Dedifferentiated amniotic fluid mesenchymal stem cell (primary cell): ENCODE measurements around the gene COCH.
"Not testable (repeated sequence)": the region's sequence is repeated elsewhere in the genome, so short reads cannot be mapped to it uniquely, and the experiment has no call there.

Experiments
- DNase-seq: peaks from one replicate; pipeline ENCODE4 v3.0.0-alpha.2; 2016; ENCODE audit errors: extremely low spot score

The COCH gene

DNA sequence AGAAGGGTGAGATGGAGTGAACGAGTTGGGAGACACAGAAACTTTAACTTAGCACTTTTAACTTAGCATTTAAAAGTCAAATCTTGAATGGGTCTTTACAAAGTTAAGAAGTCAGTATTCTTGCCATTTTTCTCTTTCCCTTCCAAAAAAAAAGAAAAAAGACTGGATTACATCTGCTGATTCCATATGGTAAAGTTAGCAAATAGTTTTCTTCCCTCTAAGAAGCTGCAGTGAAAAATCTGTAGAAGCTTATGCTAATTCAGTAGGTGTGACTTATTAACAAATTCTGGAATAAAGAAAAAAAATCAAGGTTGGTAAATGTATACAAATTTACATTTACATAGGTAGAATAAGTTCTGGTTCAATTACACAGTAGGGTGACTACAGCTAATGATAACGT is 50.9 kb downstream of the COCH start:
- DNase-seq: no peak

DNA sequence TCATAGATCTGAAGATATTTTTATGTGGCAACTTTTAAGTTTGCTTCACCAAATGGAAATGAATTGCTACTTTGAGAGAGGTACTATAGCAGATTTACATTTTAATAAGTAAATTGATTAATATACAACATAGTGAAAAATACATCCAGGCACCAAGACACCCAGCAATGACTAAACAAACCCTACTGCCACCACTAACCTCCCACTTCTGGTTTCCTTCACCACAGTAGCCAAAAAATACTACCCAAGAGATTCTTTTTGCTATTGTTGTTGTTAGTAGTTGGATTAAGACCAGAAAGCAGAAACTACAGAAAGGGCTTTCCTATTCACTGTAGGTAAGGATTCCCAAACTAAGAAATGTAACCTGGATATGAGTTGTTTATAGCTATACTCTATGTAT is 54.1 kb downstream of the COCH start:
- DNase-seq: no peak

DNA sequence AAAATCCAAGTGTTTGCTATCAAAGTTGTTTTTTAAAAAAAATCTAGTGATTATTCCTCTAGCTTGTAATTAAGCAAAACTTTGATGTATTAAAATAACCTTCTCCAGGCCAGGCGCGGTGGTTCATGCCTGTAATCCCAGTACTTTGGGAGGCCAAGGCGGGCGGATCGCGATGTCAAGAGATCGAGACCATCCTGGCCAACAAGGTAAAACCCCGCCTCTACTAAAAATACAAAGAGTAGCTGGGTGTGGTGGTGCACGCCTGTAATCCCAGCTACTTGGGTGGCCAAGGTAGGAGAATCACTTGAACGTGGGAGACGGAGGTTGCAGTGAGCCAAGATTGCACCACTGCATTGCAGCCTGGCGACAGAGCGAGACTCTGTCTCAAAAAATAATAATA is 59.6 kb downstream of the COCH start:
- not testable (repeated sequence) for DNase-seq

- DNase-seq: no peak
Measured at GRCh38 chr14:30935445-30935844, 61.1 kb downstream of the COCH start.

DNA sequence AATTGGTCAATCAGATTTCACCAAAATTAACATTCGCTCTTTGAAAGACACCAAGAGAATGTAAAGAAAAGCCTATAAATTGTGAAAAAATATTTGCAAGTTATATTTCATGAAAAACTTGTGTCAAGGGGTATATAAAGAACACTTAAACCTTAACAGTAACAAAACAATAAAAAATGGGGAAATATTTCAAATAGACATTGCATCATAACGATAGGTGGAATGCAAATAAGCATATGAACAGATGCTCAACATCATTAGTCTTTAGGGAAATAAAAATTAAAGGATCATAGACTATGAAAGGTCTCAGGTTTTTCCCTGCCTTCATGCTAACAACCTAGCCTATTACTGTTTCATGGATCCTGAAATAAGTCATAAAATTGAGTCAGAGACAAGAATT is 64.3 kb downstream of the COCH start:
- no peak for DNase-seq
